Stimulated activated CD8-positive, alpha-beta memory T cell treated with anti-CD3 and anti-CD28 coated beads, Interleukin-4, amount 100 ng/mL, for 24 hours (primary cell): ENCODE measurements around the gene TBC1D3B.
"Not testable (repeated sequence)": the region's sequence is repeated elsewhere in the genome, so short reads cannot be mapped to it uniquely, and the experiment has no call there.

Experiments used
- DNase-seq: peaks from one replicate; pipeline ENCODE4 v3.0.0-alpha.2; 2020; ENCODE audit warnings: low read depth

TBC1D3B gene

DNA sequence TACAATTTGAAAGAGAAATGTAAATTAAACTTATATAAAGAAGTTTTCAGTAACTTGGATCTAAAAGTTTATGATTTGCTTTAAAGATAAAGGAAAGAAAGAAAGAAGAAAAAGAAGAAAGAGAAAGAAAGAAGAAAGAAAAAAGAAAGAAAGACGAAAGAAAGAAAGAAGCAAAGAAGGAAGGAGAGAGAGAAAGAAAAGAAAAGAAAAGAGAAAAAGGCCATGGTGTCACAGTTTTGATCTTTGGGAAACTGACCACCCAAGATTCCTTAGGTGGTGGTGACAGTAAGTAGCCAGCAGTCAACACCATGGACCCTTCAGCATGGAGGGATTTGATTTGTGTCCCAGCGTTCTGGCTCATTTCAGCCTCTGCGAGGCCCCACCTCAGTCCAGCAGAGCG lies 24.7 kb upstream of the TBC1D3B start:
- not testable (repeated sequence) for DNase-seq

DNA sequence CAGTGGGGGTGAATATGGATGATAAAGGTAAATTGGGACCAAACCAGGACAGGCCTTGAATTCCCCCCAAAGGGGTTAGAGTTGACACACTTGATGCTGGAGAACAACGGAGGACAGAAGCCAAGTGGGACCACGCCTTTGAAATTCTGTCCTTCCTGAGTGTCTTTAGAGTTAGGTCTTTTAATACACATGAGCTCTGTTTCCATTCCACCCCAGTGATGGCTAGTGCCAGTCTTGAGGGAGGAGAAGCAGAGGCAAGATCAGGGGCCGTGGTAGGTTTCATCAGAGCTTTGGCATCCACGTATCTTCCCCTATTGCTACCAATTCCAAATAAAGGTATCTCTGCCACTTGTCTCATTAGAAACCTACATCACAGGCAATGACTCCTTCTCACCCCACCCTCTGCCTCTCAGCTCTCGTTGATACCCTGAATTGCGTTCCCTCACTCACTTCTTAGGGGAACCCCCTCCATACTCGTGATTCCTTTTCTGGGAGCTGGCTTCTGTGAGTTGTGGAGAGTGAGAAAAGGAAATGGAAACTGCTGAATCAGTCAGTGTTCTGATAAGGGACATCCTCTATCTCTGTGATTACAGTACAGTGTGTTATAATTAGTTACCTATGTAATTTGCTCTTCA lies 22.5 kb upstream of the TBC1D3B start:
- DNase-seq, result no peak

DNA sequence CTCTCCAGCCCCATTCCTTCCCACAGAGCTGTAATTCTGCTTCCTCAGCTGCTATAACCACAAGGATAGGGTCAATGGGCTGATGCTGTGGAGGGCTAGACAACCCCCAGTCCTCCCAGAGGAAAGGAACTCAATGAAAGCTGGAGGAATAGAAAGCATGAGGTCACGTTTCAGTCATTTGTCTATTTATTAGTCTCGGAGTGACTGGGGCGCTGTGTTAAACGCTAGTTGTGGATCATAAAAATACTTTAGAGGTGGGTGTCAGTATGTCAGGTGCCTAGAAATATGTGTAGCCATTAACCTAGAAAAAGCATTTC lies 20.9 kb upstream of the TBC1D3B start:
- no peak for DNase-seq

DNA sequence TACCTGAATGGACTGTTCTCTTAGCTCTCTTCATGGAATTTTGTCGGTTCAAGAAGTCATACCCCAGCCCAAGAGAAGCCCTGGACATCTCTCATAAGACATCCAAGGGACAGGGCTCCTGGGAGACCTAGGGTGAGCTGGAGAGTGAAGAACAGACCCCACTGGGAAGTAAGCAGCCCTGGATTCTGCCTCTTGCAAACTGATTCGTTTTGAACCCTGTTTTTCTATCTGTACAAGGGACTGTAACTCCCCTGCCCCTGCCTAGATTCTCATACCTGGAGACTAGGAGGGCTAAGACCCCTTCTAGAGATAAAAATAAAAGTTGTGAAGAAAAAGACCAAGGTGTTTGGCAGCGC lies 19.7 kb upstream of the TBC1D3B start:
- DNase-seq, result no peak

DNA sequence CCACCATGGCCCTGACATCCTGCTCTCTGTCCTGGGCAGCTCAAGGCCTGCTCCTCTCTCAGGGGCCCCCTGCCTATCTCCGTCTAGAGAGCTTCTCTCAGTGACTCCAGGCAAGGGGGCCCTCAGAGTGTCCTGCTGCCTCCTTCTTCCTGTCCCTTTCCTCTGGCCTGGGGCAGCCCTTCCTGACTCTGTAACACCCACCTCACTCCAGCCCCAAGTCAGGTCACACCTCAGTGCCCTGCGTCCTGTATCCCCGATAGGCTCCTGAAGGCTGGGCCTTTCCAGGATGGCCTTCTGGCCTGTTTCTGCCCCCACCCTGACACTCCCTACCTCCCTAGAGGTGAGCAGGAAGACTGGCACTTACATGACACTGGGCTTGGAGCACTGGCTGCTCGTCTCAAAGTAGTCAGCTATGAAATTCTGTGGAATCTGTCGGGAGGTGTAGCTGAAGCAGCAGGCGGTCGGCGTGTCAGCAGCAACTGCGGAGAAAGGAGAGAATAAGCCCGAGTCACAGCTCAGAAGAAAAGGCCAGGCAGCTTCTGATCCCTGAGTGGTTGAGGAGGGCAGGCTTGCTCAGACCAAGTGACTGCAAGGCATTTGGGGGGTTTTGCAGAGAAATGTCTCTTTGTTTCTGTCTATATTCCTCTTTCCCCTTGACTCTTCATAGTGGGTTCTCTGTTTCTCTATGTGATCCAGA lies 19.1 kb upstream of the TBC1D3B start:
- no peak for DNase-seq

DNA sequence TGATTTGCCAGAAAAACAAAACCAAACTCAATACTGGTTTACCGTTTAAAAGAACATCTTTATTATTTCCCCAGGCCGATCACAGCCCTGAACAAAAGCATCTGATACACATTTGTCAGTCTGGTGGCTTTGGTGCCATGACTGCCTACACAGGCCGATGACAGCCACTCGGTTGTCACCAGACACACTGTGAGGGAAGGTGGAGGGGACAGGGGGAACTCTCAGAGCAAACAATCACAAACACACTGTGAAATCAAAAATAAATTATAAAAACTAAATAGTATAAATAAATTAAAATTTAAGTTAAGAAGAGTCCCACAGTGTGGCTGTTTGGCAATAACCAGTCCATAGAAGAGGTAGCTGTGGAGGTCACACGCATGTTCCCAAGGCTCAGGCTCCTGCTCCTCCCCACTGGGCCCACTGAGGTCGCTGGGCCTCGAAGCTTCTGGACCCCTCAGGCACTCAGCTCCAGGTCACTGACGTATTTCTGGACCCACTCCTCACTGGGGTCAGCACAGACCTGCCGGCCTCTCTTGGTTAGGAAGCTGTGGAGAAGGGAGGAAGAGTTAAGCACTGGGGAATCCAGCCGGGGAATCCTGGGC lies 18.5 kb upstream of the TBC1D3B start:
- DNase-seq, result not testable (repeated sequence)

DNA sequence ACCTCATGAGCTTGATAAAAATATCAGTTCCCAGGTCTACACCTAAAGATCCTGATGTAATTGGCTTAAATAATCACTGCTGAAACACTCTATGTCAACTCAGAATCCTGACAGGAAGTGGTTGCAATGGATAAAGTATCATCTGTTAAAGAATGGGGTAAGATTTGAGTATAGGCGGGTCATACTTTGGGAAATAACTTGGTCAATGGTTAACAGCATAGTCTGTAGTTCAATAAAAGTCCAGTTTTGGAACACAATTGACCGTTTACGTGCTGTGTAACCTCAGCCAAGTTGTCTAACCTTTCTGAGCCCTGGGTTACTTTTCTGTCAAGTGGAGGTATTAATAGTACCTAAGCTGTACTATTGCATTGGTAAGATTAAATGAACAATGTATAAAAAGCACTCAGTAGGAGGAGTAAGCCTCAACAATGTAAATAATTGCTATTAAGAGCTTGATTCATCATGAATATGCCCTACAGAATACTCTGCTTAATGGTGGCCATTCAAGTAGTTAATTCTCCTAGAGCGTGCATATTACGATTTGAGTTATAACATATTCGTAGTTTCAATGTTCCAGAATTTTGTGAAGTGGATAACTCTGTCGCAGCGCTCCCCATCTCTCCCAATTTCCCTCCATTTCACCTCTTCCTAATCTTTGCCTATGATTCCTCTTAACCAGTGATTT lies 17.9 kb upstream of the TBC1D3B start:
- DNase-seq, result not testable (repeated sequence)

DNA sequence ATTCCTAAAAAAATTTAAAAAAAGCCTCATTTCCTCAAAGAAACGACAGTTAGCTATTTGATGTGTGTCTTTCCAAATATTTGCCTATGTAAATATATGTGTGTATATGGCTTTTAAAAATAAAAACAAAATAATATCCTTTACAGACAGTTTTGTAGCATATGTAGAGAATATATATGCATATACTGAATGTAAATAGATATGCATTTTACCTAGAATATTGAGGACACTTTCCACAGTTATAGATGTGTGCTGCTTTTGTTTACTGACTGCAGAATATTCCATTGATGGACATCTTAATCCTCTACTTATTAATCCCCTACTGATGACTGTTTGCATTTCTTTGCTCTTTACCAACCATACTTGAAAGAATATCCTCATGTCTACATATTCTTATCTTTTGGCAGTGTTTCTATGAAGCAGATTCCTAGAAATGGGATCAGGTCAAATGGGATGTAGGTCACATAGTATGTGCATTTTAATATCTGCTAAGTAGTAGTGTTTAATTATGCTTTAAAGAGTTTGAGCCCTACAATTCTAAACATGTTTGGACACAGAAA lies 16.9 kb upstream of the TBC1D3B start:
- DNase-seq, result no peak

DNA sequence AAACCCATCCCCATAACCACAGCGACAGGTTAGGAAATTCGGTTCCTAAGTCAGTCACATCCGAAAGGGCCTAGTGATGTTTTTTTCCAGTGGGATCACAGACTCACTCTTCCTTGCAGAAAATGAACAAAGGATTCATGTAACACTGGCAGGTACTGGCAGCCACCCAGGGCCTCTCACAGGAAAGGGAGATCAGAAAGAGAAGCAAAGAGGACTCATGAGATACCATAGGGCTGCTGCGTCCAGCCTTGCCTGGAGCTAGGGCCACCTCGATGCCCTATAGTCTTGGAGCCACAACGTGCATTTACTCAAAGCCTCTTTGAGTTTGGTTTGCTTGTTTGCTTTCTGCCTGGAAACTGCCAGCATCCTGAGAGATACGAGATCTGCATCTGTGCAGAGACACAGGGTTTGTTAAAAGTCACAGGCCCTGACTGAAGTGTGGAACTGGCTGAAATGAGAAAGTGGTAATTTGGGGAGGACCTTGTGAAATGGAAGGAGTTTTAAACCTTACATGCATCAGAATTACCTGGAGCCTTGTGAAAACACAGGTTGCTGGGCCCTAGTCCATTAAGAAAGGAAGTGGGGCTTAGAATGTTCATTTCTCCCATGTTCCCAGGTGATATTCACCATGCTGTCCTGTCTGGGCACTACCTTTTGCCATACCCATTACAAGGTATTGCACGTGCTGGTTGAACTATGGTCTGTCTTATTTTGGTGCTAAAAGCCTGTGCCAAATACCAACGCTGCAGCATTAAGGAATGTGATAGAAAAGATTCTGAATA lies 14.3 kb upstream of the TBC1D3B start:
- DNase-seq, result not testable (repeated sequence)

DNA sequence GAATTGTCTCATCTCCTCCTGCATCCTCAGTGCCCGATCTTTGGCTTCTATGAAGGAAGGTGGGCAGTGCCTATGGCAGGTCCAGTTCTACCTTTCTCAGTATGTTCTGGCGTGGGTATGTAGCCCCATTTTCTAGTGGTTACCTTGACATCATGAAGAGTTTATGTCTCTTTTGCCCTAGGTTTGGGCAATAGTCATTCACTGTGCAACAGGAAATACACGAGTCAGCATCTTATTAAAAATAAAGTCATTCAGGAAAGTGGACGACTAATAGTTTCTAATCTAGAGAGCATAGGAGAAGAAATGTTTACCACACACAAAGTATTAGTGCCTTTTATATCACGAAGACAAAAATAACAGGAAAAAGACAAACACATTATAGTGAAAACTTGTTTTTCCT lies 13.6 kb upstream of the TBC1D3B start:
- not testable (repeated sequence) for DNase-seq

DNA sequence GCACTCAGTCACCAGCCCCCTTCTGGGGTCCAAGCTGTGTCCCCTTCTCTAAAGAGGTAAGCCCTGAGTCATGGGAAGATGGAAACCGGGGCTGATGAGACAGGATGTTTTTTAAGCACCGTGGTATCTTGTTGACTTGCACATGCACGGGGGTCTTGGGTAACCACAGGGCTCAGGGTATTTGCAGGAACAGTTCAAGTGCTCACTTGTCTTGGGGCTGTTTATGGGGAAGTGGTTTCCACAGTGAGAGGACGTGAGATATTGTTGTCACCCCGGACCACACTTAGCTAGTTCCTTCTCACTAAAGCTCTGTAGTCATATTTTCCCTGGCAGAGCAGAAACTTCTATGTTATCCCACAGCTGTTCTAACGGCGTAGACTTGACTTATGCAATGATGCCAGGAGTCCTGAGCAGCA lies 12.5 kb upstream of the TBC1D3B start:
- DNase-seq, result peak; percentile 42

DNA sequence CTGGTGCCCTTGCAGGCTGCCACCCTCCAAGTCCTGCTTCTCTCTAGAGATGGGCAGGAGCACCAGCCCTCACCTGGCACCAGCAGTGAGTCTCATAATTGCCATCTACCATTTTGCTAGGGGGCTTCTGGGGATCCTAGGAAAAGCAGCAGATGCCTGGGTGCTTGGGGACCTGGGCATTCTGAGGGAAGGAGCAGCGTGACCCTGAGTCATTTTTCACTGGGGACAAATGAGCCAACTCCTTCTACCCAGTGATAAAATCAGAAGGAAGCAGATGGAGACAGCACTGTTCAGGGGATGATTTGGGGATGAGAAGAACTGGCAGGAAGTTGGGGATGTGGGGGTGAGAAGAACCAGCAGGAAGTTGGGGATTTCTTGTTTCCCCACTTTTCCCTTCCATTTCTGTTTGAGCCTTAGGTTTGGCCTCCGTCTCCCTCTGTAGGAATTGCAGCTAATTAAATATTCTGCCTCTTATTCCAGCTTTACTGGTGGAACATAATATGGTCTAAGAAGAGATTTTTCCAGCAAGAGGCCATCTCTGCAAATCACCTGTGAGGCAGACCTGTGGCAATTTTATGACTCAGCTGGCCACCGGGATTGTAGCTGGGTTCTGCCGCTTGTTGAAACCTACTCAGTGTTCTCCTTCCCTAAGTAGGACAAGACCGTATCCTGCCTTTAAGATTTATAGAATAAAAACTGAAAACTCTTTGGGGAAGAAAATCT lies 11.7 kb upstream of the TBC1D3B start:
- DNase-seq, result not testable (repeated sequence)

DNA sequence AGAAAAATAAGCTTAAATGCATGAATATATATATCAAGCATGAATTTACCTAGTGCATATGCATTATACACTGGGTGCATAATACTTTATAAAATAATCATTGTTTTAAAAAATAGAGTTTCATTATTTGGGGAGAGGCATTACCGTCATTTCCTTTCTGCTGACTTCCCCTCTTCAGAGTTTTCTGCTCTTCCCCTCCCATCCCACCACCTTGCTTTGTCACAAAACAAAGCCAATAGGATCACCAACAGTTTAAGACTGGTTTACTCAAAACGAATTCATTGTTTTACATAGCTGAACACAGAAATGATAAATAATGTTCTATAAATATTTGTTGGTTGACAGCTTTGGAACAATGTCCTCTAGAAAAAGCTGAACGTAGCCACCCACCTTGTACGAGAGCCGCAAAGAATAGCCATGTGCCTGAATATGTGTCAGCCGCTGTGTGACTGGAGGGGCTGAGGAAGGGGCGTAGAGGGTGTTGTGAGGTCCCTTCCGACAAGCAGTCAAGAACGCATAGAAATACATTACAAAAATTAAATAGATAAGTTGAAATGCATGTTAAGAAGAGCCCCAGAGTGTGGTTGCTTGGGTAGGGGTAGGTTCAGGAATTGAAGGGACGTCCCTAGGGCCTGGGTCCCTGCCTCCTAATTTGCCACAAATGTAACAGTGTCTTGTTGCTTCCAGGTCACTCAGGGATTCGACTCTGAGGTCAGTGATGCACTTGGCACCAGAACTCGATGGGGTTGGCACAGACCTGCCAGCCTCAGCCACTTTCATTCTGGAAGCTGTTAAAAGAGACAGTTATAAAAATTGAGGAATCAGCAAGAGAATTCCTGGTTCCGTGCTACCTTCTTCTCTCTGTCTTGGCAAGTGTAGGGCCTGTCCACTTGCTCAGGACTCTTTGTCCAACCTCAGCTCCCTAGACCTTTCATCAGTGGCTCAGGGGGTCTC lies 10.7 kb upstream of the TBC1D3B start:
- not testable (repeated sequence) for DNase-seq

DNA sequence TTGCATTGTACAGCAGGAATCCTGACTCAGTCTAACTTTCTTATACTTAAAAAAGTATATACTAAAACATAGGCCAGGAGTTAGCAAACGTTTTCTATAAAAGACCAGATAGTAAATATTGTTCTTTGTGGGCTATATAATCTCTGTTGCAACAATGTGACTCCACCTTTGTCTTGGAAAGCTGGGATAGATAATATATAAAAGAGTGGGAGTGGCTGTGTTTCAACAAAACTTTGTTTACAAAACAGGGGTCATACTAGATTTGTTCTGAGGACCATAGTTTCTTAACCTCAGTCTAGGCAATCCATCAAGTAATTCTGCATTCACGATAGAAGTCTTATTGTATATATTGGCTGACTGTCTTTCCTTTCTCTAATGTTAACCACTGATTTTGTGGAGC lies 9.0 kb upstream of the TBC1D3B start:
- no peak for DNase-seq

DNA sequence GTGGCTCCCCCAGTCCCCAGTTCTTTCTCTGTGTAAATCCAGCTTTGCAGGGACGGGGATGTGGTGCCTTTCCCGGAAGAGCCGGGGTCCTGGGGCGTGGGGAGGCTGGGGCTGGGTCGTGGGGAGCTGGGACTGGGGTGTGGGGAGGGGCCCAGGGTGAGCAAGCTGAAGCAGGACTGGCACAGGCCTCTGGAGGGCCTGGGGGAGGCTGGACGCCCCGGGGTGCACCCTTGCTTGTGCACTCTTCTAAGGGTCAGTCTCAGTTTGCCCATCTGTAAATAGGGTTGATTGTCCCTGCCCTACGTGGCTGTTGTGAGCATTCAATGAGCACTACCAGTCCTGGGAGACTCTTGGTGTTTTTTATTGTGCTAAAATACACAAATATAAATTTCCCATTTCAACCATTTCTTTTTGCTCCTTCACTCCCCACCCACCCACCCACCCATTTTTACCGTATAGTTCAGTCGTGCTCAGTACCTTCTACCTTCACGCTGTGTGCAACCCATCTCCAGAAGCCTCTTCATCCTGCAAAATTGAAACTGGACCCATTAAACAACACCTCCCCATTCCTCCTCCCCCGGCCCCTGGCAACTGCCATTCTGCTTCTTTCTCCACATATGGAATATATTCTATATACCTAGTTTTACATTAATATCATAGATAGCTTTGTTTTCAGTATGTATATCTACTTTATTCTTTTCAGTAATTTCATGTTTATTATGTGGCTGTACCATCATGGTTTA lies 7.8 kb upstream of the TBC1D3B start:
- DNase-seq, result no peak

DNA sequence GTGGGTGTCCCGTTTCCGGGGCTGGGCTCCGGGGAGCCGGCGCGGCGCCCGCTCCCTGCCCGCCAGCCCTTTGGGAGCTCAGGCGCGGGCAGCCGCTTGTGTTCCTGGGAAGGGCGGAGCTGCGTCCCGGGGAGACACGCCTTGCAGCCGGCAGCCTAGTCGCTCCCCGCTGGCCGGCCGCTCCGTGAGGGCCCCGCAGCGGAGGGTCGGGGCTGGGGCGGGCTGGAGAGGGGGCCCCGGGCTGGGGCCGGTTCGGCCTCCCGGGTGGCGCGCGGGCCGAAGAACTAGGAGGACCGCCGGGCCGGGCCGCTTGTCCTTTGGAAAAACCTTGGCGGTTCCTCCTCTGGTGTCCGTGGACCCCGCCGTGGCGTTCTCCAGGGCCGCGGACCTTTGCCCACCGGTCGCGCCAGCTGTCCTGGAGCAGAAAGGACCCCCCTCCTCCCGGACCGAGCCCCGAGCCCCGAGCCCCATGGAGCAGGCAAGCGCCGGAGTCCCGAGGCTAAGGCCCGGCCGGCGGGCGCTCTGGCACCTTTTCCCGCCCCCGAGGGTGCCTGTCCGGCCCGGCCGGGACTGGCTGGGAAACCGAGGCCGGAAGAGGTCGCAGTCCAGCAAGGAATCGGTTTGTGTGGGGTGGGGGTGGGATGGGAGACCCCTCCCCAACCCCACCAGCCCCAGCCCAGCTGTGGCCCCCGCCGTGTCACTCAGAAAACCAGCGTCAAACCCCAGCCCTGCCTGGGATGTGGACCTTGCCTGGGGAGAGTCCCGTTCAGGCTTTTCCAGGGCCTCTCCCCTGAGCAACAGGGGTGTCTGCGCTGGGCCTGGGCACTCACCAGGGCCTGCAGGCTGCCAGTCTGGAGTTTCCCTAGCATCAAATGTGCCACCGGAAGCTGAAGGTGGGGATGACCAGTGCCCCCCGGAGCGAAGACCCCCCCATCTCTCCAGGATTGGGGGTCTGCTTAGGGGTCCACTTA lies 6.8 kb upstream of the TBC1D3B start:
- DNase-seq, result no peak

DNA sequence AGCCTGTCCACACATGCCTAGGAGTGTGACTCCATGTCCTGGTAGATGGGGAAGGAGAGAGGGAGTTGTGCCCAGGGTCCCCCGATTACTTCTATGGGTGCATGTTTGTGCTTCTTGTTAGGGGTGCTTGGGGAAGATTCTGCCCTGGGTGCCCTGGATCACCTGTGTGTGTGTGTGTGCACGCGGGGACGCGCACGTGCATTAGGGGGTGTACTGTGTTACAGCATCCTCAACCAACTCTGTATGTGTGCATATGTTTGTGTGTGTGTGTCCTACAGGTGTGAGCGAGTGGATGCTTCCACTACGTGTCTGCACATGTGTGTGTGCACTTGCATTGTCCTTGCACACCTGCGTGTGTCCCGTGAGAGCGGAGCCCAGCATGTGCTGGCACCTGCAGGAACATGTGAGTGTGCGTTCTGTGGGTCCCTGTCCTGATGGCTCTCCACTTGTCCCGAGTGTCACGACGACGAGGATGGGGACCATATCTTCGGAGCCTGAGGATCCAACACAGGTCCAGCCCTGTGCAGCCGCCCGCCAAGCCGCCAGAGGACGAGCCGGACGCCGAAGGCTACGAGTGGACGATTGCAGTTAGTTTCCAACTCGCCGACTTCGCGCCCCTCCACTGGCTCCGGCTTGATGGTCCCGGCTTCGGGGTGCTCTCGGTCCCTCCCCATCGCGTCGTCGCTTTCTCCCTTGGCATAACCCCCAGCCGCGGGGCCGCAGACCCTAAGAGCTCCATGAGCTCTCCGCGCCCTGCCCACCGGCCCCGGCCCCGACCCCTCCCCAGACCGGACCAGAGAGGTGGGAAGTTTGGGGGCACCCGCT lies 6.0 kb upstream of the TBC1D3B start:
- DNase-seq, result no peak
